Large intestine (tissue), 3 donors: Measurements from ENCODE around the gene CCDC83. TPM values are rescaled to one million over a fixed set of nuclear protein-coding genes. Genes with fewer than 3 reads are reported as not detected.
A peak's percentile ranks its signal among the peaks of the same experiment; 100 is the strongest.

Experiments used
- DNase-seq, 2 donors: peaks; one replicate each; pipeline versions ENCODE4 v3.0.0 to v3.0.0-alpha.2; 2013
- H3K27ac ChIP-seq: one replicate; pipeline ENCODE4 v1.5.1; 2013; ENCODE audit warnings: low read length
- H3K27me3 ChIP-seq: 2 replicates; pipeline ENCODE4 v1.6.1; 2013; ENCODE audit warnings: low read length; ENCODE audit not compliant: control insufficient read depth, insufficient read depth
- H3K36me3 ChIP-seq: 2 replicates; pipeline ENCODE4 v1.6.1; 2013; ENCODE audit warnings: low read length; ENCODE audit not compliant: control insufficient read depth, insufficient read depth
- H3K4me1 ChIP-seq: one replicate; pipeline ENCODE4 v1.6.1; 2013; ENCODE audit warnings: low read length; ENCODE audit not compliant: control insufficient read depth, insufficient read depth
- H3K4me3 ChIP-seq: one replicate; pipeline ENCODE4 v1.5.1; 2013; ENCODE audit warnings: low read length
- H3K9me3 ChIP-seq: one replicate; pipeline ENCODE4 v1.6.1; 2013; ENCODE audit warnings: mild to moderate bottlenecking, low read depth, low read length, moderate library complexity; ENCODE audit not compliant: control insufficient read depth
- WGBS: methylation state at CpG from one replicate; pipeline ENCODE4 v1.1.5; 2013; ENCODE audit warnings: low lambda C conversion rate; ENCODE audit not compliant: insufficient coverage; 5-methylcytosine and 5-hydroxymethylcytosine counted together
- polyA plus RNA-seq: library from polyadenylated mRNA; unstranded; fragments of 120-200 nt; gene quantifications from one replicate; pipeline ENCODE4 v1.2.1, GENCODE V29; 2013

The CCDC83 gene
- polyA plus RNA-seq, 1 donor = 0.04 TPM

DNA sequence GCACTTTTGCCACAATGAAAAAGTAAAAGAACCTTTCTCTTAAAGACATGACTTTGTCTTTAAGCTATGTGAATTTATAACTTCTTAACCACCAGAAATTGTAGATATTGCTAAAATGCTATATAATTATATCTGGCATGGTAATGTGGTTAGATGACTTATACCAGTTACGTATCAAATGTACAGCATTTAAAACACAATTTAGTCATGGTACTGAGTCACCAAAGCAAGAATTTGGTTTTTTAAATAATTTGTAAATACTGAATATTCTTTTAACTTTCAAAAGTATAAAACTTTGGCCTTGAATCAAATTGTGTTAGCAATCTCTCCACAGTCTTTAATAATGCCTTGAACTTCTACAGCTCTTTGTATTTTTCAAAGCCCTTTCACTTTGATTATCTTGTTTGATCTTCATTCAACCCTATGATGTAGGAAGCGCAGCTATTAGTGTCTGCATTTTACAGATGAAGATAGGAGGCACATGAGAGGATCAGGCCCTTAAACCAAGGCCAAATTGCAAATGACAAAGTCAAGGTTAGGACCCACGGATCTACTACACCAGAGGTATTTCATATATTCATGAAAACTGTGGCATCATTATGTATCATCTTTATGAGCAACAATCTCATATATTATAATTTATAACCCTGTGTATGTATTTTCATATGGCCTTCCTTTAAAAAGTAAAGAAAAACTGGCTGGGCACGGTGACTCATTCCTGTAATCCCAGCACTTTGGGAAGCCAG is 39.8 kb upstream of the CCDC83 start:
- Histone ChIP-seq H3K27me3 (no peaks in the 10 kb centered on the region), H3K4me1 (peaks cover 18% of the 10 kb centered on the region), H3K4me3 (no peak overlapping the region), H3K27ac (no peak overlapping the region), H3K9me3 (no peaks in the 10 kb centered on the region), H3K36me3 (no peaks in the 10 kb centered on the region)
- DNase-seq = no peak
- WGBS = 100% methylated on average over 1 of the region's 4 CpGs

GRCh38 chr11:85819441-85819840 is 35.7 kb upstream of the CCDC83 start:
- Histone ChIP-seq H3K27me3 (no peaks in the 10 kb centered on the region), H3K9me3 (no peaks in the 10 kb centered on the region), H3K36me3 (no peaks in the 10 kb centered on the region), H3K4me3 (no peak overlapping the region), H3K4me1 (peaks cover 3% of the 10 kb centered on the region), H3K27ac (no peak overlapping the region)
- no peak for DNase-seq

DNA sequence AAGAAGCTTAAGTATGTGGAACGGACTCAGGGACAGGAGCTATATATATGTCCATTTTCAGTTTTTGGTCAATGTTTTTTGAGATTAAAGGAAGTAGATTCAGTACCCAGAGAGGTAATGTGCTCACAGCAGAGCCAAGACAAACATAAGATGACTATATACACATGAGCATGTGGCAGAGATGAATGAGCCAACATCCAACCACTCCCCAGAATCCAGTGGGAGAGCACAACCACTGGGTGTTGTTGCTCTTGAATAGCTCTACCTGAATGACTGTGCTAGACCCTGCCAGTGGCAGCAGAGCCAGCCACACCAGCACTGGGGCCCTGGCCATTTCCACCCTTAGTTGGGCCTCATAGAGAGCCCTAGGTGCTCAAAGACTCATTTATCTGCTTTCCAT is 33.5 kb upstream of the CCDC83 start:
- H3K4me1 ChIP-seq = peaks cover 9% of the 10 kb centered on the region
- H3K27ac ChIP-seq = no peak overlapping the region
- WGBS = no CpG with 5 or more reads among the region's 1 CpG
- H3K36me3 ChIP-seq = no peaks in the 10 kb centered on the region
- no peak overlapping the region for H3K4me3 ChIP-seq
- no peaks in the 10 kb centered on the region for H3K27me3 ChIP-seq
- DNase-seq = no peak
- H3K9me3 ChIP-seq = no peaks in the 10 kb centered on the region

GRCh38 chr11:85822814-85823213 is 32.4 kb upstream of the CCDC83 start:
- no peak for DNase-seq
- WGBS = 100% methylated on average over 1 of the region's 3 CpGs
- no peak overlapping the region for H3K27ac ChIP-seq
- no peaks in the 10 kb centered on the region for H3K36me3 ChIP-seq
- no peaks in the 10 kb centered on the region for H3K27me3 ChIP-seq
- H3K9me3 ChIP-seq = no peaks in the 10 kb centered on the region
- no peak overlapping the region for H3K4me3 ChIP-seq
- H3K4me1 ChIP-seq = peaks cover 21% of the 10 kb centered on the region

DNA sequence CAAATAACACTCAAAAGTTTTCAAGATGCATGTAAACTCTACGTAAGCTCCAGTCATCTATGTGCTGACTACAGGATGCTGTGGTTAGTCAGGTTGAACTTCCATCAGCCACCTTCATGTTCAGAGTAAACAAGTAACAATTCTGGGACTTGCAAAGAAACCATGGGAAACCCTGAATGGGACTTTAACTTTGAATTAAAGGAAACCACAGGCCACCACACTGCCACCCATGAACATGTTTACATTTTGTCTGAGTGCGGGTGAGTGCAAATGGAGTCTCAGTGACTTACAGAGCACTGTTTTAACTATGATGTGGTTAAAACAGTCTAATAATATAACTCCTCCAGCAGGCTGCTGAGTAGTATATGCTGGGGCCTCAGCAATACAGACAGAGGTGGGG is 31.4 kb upstream of the CCDC83 start:
- Histone ChIP-seq H3K9me3 (no peaks in the 10 kb centered on the region), H3K27me3 (no peaks in the 10 kb centered on the region), H3K36me3 (no peaks in the 10 kb centered on the region), H3K4me3 (no peak overlapping the region), H3K27ac (no peak overlapping the region), H3K4me1 (peaks cover 24% of the 10 kb centered on the region)
- WGBS = no CpG with 5 or more reads among the region's 2 CpGs
- DNase-seq = no peak

GRCh38 chr11:85825616-85826015 is 29.6 kb upstream of the CCDC83 start:
- no peak overlapping the region for H3K4me3 ChIP-seq
- no peaks in the 10 kb centered on the region for H3K9me3 ChIP-seq
- no peaks in the 10 kb centered on the region for H3K27me3 ChIP-seq
- 60% methylated on average over 1 of the region's 3 CpGs for WGBS
- H3K36me3 ChIP-seq = no peaks in the 10 kb centered on the region
- no peak overlapping the region for H3K27ac ChIP-seq
- H3K4me1 ChIP-seq = peaks cover 27% of the 10 kb centered on the region
- no peak for DNase-seq

DNA sequence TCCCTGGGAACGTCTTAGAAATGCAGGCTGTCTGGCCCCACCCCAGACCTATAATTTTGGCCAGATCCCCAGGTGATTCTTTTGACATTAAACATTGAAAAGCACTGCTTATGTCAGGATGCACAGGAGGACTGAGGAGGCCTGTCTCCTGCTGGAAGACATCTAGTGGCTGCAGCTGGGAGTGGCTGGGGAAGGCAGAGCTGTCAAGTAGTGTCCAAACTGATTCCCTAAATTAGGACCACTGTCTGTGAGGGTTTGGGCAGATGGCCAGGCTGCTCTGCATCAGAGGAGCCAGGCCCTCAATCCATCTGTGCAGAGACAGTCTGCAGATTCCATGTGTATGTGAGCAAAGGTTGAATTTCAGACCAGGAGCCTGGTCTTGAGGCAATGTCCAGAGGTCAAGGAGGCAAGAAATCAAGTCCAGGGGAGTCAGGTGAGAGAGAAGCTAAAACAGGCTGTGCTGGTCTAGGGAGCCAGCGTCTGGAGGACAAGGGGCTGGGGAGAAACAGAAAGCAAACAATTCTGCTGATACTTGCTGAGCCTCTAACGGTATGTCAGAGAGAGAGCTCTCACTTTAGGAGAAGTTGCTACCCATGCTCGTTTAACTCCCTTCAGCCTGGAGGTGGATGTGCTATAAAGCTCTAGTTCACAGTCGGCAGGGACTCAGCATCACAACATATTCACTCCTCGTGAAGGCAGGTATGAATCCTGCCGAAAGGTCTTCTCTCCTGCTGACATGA is 28.9 kb upstream of the CCDC83 start:
- no CpG with 5 or more reads among the region's 7 CpGs for WGBS
- Histone ChIP-seq H3K27me3 (no peaks in the 10 kb centered on the region), H3K36me3 (no peaks in the 10 kb centered on the region), H3K27ac (peak overlapping the region; percentile 2), H3K9me3 (no peaks in the 10 kb centered on the region), H3K4me3 (no peak overlapping the region), H3K4me1 (peaks cover 27% of the 10 kb centered on the region)
- DNase-seq = peak; percentile 66 to 82

GRCh38 chr11:85827748-85828639 is 27.2 kb upstream of the CCDC83 start:
- no peaks in the 10 kb centered on the region for H3K36me3 ChIP-seq
- H3K9me3 ChIP-seq = no peaks in the 10 kb centered on the region
- no peak overlapping the region for H3K27ac ChIP-seq
- DNase-seq = peak; percentile 36 to 45
- no peaks in the 10 kb centered on the region for H3K27me3 ChIP-seq
- WGBS = no CpG with 5 or more reads among the region's 2 CpGs
- no peak overlapping the region for H3K4me3 ChIP-seq
- peaks cover 24% of the 10 kb centered on the region for H3K4me1 ChIP-seq

DNA sequence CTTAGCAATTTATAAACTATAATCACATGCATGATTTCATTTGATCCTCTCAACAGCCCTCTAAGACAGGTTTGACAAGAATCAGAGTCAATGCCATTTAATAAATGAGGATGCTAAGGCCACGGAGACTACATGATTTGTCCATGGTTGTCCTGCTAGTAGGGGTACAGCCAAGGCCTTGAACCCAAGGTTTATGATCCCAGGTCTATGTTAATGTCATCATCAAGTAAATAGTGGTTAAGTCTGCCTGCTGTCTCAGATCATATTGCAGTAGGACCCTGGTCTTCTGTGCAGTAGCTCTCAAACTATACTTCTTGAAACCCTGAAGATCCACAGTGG is 26.6 kb upstream of the CCDC83 start:
- Histone ChIP-seq H3K27me3 (no peaks in the 10 kb centered on the region), H3K36me3 (no peaks in the 10 kb centered on the region), H3K4me1 (peaks cover 24% of the 10 kb centered on the region), H3K4me3 (no peak overlapping the region), H3K27ac (no peak overlapping the region), H3K9me3 (no peaks in the 10 kb centered on the region)
- DNase-seq = no peak
- no CpG with 5 or more reads among the region's 1 CpG for WGBS

- Histone ChIP-seq H3K27me3 (no peaks in the 10 kb centered on the region), H3K27ac (no peak overlapping the region), H3K4me1 (peaks cover 24% of the 10 kb centered on the region), H3K9me3 (no peaks in the 10 kb centered on the region), H3K36me3 (no peaks in the 10 kb centered on the region), H3K4me3 (no peak overlapping the region)
- DNase-seq = no peak
- no CpG with 5 or more reads among the region's 2 CpGs for WGBS
These were observed 26.0 kb upstream of the CCDC83 start for GRCh38 chr11:85829172-85829571.
